GM18867 (cell line): ENCODE measurements around the gene NDUFA7.
"Not testable (repeated sequence)": the region's sequence is repeated elsewhere in the genome, so short reads cannot be mapped to it uniquely, and the experiment has no call there.

Experiments
- ATAC-seq: cut with Tn5 transposase; IDR thresholded peaks from one replicate; pipeline ENCODE4 v1.9.1; 2021; ENCODE audit warnings: mild to moderate bottlenecking, moderate library complexity; ENCODE audit not compliant: unreplicated experiment

Gene NDUFA7

DNA sequence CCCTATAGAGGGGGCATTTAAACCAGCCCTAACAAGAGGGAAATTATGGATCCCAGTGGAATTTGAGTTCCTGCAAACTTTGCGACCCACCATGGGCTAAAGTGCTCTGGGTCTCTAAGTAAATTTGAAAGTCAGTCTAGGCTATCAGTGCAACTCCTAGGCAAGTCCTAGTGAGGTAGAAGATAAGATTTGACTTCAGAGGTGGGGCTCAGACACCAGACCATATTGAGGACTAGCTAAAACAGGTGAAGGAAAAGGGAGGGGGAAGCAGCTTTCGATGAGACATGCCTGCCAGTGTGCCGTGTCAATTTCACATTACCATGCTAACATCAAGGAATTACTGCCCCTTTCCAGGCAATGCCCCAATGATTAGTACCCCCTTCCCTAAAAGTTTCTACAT, 51.5 kb downstream of the NDUFA7 start:
- no peak for ATAC-seq

GRCh38 chr19:8265872-8266271, 55.3 kb downstream of the NDUFA7 start:
- no peak for ATAC-seq

DNA sequence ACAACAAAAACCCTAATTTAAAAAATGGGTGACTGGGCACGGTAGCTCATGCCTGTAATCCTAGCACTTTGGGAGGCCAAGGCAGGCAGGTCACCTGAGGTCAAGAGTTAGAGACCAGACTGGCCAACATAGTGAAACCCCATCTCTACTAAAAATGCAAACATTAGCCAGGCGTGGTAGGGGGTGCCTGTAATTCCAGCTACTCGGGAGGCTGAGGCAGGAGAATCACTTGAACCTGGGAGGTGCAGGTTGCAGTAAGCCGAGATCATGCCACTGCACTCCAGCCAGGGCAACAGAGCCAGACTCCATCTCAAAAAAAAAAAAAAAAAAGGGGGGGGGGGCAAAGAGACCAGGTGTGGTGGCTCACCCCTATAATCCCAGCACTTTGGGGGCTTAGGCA, 56.9 kb downstream of the NDUFA7 start:
- ATAC-seq, result not testable (repeated sequence)

GRCh38 chr19:8262431-8262830, 58.7 kb downstream of the NDUFA7 start:
- ATAC-seq, result no peak

DNA sequence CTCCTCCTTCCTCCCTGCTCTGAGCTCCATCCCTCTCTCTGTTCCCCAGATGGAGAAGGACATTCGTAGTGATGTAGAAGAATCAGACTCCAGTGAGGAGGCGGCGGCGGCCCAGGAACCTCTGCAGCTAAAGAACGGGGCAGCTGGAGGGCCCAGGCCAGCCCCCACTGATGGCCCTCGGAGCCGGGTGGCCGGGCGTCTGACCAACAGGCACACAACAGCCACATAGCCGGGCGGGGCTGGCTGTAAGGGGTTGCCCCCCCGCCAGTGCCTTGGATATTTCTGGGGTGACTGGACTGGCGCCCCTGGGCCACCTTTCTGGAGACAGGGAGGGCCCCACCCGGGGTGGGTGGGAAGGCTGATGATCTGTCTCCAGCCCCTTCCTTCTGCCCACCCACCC, 59.3 kb downstream of the NDUFA7 start:
- no peak for ATAC-seq

DNA sequence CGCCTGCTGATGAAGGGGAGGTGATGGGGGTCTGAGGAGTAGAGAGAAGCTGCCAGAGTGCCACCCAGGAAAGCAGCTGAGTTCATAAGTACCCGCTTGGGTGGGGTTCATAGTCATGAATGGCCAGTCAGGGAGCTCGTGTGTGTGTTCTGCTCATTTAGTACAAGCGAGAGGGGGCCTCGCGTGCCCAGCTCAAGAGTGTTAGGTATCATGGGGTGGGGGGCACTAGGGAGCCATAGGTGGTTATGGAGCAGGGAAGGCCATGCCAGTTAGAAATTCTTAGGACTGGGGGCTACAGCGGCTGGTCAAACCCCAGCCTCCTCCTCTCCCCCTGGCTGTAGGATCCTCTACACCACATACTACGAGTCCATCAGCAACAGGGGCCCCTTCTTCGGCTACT, 59.8 kb downstream of the NDUFA7 start:
- ATAC-seq, result no peak
